GM13977 (cell line): ENCODE data around the gene KIF5A.

Experiments
- DNase-seq: peaks from one replicate; pipeline ENCODE4 v3.0.0; 2012; ENCODE audit warnings: low spot score
- in situ Hi-C: fragments of 300-500 bp; cut with MboI; formaldehyde crosslinking; loops from one replicate; pipeline ENCODE4 v1.12.0; 2022; ENCODE audit warnings: low sequenced_read_pairs, low pct_unique_long_range_greater_than_20kb, mixed read lengths, inconsistent platforms; ENCODE audit not compliant: unreplicated experiment
- TF ChIP-seq, protein P1 (sequence below): IDR thresholded peaks from 2 replicates; pipeline ENCODE4 v1.5.1; 2012; ENCODE audit warnings: mild to moderate bottlenecking, control low read depth; ENCODE audit not compliant: insufficient read depth; ENCODE audit errors: extremely low read depth, missing control alignments

KIF5A gene

GRCh38 chr12:57530396-57531142 is 19.3 kb upstream of the KIF5A start:
- no peak for DNase-seq
- TF ChIP-seq, protein P1, sequence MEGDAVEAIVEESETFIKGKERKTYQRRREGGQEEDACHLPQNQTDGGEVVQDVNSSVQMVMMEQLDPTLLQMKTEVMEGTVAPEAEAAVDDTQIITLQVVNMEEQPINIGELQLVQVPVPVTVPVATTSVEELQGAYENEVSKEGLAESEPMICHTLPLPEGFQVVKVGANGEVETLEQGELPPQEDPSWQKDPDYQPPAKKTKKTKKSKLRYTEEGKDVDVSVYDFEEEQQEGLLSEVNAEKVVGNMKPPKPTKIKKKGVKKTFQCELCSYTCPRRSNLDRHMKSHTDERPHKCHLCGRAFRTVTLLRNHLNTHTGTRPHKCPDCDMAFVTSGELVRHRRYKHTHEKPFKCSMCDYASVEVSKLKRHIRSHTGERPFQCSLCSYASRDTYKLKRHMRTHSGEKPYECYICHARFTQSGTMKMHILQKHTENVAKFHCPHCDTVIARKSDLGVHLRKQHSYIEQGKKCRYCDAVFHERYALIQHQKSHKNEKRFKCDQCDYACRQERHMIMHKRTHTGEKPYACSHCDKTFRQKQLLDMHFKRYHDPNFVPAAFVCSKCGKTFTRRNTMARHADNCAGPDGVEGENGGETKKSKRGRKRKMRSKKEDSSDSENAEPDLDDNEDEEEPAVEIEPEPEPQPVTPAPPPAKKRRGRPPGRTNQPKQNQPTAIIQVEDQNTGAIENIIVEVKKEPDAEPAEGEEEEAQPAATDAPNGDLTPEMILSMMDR, result no peak
- in situ Hi-C loops, result no loop called here

DNA sequence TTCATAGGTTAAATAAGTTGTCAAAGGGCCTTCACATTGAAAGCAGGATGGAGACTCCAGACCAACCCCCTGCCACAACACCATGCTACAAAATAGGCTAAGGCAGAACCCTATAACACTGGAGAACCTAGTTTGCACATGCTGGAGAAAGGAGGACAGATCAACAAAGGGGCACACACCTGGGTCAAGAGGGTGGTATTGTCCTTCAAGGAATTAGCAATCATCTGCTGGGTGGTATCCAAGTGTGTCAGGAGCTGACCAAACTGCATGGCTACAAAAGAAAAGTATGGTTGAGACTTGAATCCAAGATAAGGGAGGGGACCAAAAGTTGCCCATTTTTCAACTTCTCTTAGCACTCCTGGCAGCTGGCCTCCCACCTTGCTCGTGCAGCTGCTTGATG is 18.0 kb upstream of the KIF5A start:
- DNase-seq, result no peak
- in situ Hi-C loops, result no loop called here
- TF ChIP-seq, protein P1, result no peak

GRCh38 chr12:57533108-57533507 is 16.7 kb upstream of the KIF5A start:
- in situ Hi-C loops, result no loop called here
- DNase-seq, result no peak
- TF ChIP-seq, protein P1, result no peak

GRCh38 chr12:57534250-57534649 is 15.6 kb upstream of the KIF5A start:
- DNase-seq, result no peak

GRCh38 chr12:57534991-57535543 is 14.8 kb upstream of the KIF5A start:
- TF ChIP-seq, protein P1, result no peak
- no peak for DNase-seq
- in situ Hi-C loops, result no loop called here

More at GRCh38 chr12:57534250-57534649, 15.6 kb upstream of the KIF5A start:
- TF ChIP-seq, protein P1, result no peak
- in situ Hi-C loops, result no loop called here

GRCh38 chr12:57535764-57536596 is 13.9 kb upstream of the KIF5A start:
- no peak for DNase-seq
- in situ Hi-C loops, result no loop called here
- TF ChIP-seq, protein P1, result no peak
